GM18520 (cell line): ENCODE measurements around the gene MYO5A.
"Not testable (repeated sequence)": the region's sequence is repeated elsewhere in the genome, so short reads cannot be mapped to it uniquely, and the experiment has no call there.

Source experiments
- ATAC-seq: cut with Tn5 transposase; IDR thresholded peaks from one replicate; pipeline ENCODE4 v1.9.1; 2021; ENCODE audit not compliant: unreplicated experiment

MYO5A gene

GRCh38 chr15:52294881-52295420 lies 233.7 kb downstream of the MYO5A start:
- no peak for ATAC-seq

- ATAC-seq = no peak
These were observed 235.8 kb downstream of the MYO5A start for GRCh38 chr15:52292780-52293392.

- ATAC-seq = no peak
These were observed 237.5 kb downstream of the MYO5A start for GRCh38 chr15:52291204-52291603.

- no peak for ATAC-seq
These were observed 237.9 kb downstream of the MYO5A start for GRCh38 chr15:52290800-52291199.

- ATAC-seq = peak; percentile 43
These were observed 238.4 kb downstream of the MYO5A start for GRCh38 chr15:52290329-52290728.

- no peak for ATAC-seq
These were observed 239.0 kb downstream of the MYO5A start for GRCh38 chr15:52289629-52290081.

- ATAC-seq = no peak
These were observed 239.7 kb downstream of the MYO5A start for GRCh38 chr15:52288986-52289385.

GRCh38 chr15:52288051-52288942 lies 240.4 kb downstream of the MYO5A start:
- no peak for ATAC-seq

- no peak for ATAC-seq
These were observed 241.6 kb downstream of the MYO5A start for GRCh38 chr15:52287114-52287513.

GRCh38 chr15:52285941-52286340 lies 242.7 kb downstream of the MYO5A start:
- not testable (repeated sequence) for ATAC-seq

- ATAC-seq = no peak
These were observed 244.5 kb downstream of the MYO5A start for GRCh38 chr15:52284164-52284563.

GRCh38 chr15:52283281-52283680 lies 245.4 kb downstream of the MYO5A start:
- ATAC-seq = no peak

- ATAC-seq = no peak
These were observed 246.3 kb downstream of the MYO5A start for GRCh38 chr15:52282418-52282817.

- ATAC-seq = no peak
These were observed 247.3 kb downstream of the MYO5A start for GRCh38 chr15:52281085-52282035.

- ATAC-seq = no peak
These were observed 248.2 kb downstream of the MYO5A start for GRCh38 chr15:52280326-52281084.

- no peak for ATAC-seq
These were observed 249.9 kb downstream of the MYO5A start for GRCh38 chr15:52278636-52279367.

- ATAC-seq = no peak
These were observed 250.5 kb downstream of the MYO5A start for GRCh38 chr15:52278135-52278534.

GRCh38 chr15:52277575-52277974 lies 251.1 kb downstream of the MYO5A start:
- ATAC-seq = no peak

GRCh38 chr15:52276256-52276770 lies 252.4 kb downstream of the MYO5A start:
- ATAC-seq = no peak
